DND-41 (cell line): ENCODE measurements around the gene TTC16.

Source experiments
- ATAC-seq: fragments of 200-7000 bp; cut with Tn5 transposase; 3 replicates; pipeline ENCODE4 v1.9.1; 2021; ENCODE audit warnings: low read depth; ENCODE audit not compliant: insufficient read depth
- DNase-seq: peaks from one replicate; pipeline ENCODE4 v3.0.0-alpha.2; 2020
- H2AFZ ChIP-seq: 2 replicates; pipeline ENCODE4 v1.6.0; 2012; ENCODE audit warnings: low read depth, low read length
- H3K27ac ChIP-seq: 2 replicates; pipeline ENCODE4 v1.5.1; 2012; ENCODE audit warnings: low read length, inconsistent platforms
- H3K27me3 ChIP-seq: fragments of 200-600 bp; sonication (generic); 2 replicates; pipeline ENCODE4 v1.6.0; 2012; ENCODE audit warnings: low read length, mild to moderate bottlenecking, inconsistent platforms; ENCODE audit not compliant: insufficient read depth, poor library complexity
- H3K36me3 ChIP-seq: 2 replicates; pipeline ENCODE4 v1.5.1; 2012; ENCODE audit warnings: low read length, inconsistent platforms; ENCODE audit not compliant: insufficient read depth
- H3K4me1 ChIP-seq: 2 replicates; pipeline ENCODE4 v1.5.1; 2012; ENCODE audit warnings: mild to moderate bottlenecking, low read length; ENCODE audit not compliant: insufficient read depth
- H3K4me2 ChIP-seq: 2 replicates; pipeline ENCODE4 v1.6.0; 2012; ENCODE audit warnings: mild to moderate bottlenecking, moderate library complexity, low read length, inconsistent platforms; ENCODE audit not compliant: insufficient read depth
- H3K4me3 ChIP-seq, 2 experiments: fragments of 200-600 bp in 1 of 2; shearing (Covaris generic) in 1 of 2; 2 replicates each; pipeline ENCODE4 v1.5.1; 2012 to 2016; ENCODE audit warnings: inconsistent platforms in 2 of 2, low read length in 2 of 2, mild to moderate bottlenecking in 2 of 2, low read depth in 1 of 2, moderate library complexity in 1 of 2
- H3K79me2 ChIP-seq: 2 replicates; pipeline ENCODE4 v1.6.0; 2012; ENCODE audit warnings: low read length, inconsistent platforms; ENCODE audit not compliant: insufficient read depth
- H3K9ac ChIP-seq: 2 replicates; pipeline ENCODE4 v1.6.0; 2012; ENCODE audit warnings: low read depth, mild to moderate bottlenecking, inconsistent platforms, low read length, moderate library complexity
- H3K9me3 ChIP-seq: 2 replicates; pipeline ENCODE4 v1.5.1; 2012; ENCODE audit warnings: low read length, moderate library complexity, mild to moderate bottlenecking, inconsistent platforms; ENCODE audit not compliant: insufficient read depth, severe bottlenecking
- H4K20me1 ChIP-seq: 2 replicates; pipeline ENCODE4 v1.6.0; 2012; ENCODE audit warnings: low read length; ENCODE audit not compliant: insufficient read depth
- CTCF ChIP-seq: IDR thresholded peaks from 2 replicates; pipeline ENCODE4 v1.5.1; 2012; ENCODE audit warnings: borderline replicate concordance, low read length, moderate library complexity, mild to moderate bottlenecking; ENCODE audit not compliant: poor library complexity, severe bottlenecking; ENCODE audit errors: extremely low read depth
- EZH2 ChIP-seq: IDR thresholded peaks from 3 replicates; pipeline ENCODE4 v1.6.1; 2012; ENCODE audit warnings: borderline replicate concordance, low read depth, mild to moderate bottlenecking, moderate library complexity, low read length, inconsistent platforms; ENCODE audit not compliant: severe bottlenecking

The TTC16 gene

GRCh38 chr9:127723444-127723843 is 7.6 kb downstream of the TTC16 start:
- TF ChIP-seq EZH2 (no peak), CTCF (no peak)
- peaks cover 21% of the 10 kb centered on the region for H3K4me1 ChIP-seq
- H3K79me2 ChIP-seq = no peaks in the 10 kb centered on the region
- H2AFZ ChIP-seq = no peak overlapping the region
- no peak overlapping the region for H3K4me3 ChIP-seq
- DNase-seq = no peak
- no peak overlapping the region for H3K9ac ChIP-seq
- H3K27ac ChIP-seq = no peak overlapping the region
- no peaks in the 10 kb centered on the region for H3K27me3 ChIP-seq
- no peak for ATAC-seq
- H3K36me3 ChIP-seq = no peaks in the 10 kb centered on the region
- no peaks in the 10 kb centered on the region for H3K9me3 ChIP-seq
- no peak overlapping the region for H3K4me2 ChIP-seq
- H4K20me1 ChIP-seq = no peaks in the 10 kb centered on the region

DNA sequence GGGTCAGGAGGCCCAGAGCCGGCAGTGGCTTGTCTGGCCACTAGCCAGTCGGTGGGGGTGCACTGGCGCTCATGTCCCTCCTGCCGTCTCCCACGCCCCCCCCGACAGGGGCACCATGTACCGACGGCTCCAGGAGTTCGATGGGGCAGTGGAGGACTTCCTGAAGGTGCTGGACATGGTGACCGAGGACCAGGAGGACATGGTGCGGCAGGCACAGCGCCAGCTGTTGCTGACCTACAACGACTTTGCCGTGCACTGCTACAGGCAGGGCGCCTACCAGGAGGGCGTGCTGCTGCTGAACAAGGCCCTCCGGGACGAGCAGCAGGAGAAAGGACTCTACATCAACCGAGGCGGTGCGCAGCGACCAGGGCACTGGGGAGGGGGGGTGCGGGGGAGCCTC is 8.1 kb downstream of the TTC16 start:
- TF ChIP-seq EZH2 = no peak
- no peak for TF ChIP-seq CTCF
- no peak overlapping the region for H3K27ac ChIP-seq
- no peaks in the 10 kb centered on the region for H4K20me1 ChIP-seq
- H3K27me3 ChIP-seq = no peaks in the 10 kb centered on the region
- H3K4me3 ChIP-seq = no peak overlapping the region
- no peak overlapping the region for H2AFZ ChIP-seq
- H3K36me3 ChIP-seq = no peaks in the 10 kb centered on the region
- DNase-seq (no peak), ATAC-seq (no peak)
- no peak overlapping the region for H3K4me2 ChIP-seq
- H3K9me3 ChIP-seq = no peaks in the 10 kb centered on the region
- no peaks in the 10 kb centered on the region for H3K79me2 ChIP-seq
- peaks cover 16% of the 10 kb centered on the region for H3K4me1 ChIP-seq
- H3K9ac ChIP-seq = no peak overlapping the region

DNA sequence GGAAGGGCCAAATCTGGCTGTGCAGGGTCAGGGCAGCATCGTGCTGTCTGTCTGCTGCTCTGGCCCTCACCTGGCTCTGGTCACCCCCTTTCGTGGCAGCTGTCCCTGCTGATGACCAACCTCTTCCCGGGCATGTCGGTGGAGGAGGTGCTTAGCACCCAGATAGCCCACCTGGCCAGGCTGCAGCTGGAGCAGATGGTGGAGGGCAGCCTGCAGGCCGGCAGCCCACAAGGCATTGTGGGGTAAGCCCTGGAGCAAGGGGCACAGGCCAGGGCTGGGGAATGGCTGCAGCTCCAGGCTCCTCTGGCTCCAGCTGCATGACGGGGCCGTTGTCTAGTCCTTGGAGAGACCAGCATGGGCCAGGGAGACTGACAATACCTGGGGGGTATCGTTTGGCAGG is 11.0 kb downstream of the TTC16 start:
- no peaks in the 10 kb centered on the region for H3K27me3 ChIP-seq

More for the DNA sequence above, 11.0 kb downstream of the TTC16 start:
- Histone ChIP-seq H4K20me1 (0 out of 2 replicates have a peak, but pooled peaks cover 4% of the 10 kb centered on the region), H3K36me3 (0 out of 2 replicates have a peak, but pooled peaks cover 2% of the 10 kb centered on the region), H3K4me1 (no peaks in the 10 kb centered on the region), H3K4me3 (no peak overlapping the region), H3K9ac (no peak overlapping the region), H2AFZ (no peak overlapping the region), H3K9me3 (no peaks in the 10 kb centered on the region), H3K79me2 (no peaks in the 10 kb centered on the region), H3K27ac (no peak overlapping the region), H3K4me2 (no peak overlapping the region)
- DNase-seq (no peak), ATAC-seq (no peak)
- no peak for TF ChIP-seq EZH2
- no peak for TF ChIP-seq CTCF
